Measurements from ENCODE around the gene POLR2E. TPM values are rescaled to one million over a fixed set of nuclear protein-coding genes. Genes with fewer than 3 reads are reported as not detected.

Gene POLR2E
- total RNA-seq, 1 donor from 2014 or later = 272 TPM

DNA sequence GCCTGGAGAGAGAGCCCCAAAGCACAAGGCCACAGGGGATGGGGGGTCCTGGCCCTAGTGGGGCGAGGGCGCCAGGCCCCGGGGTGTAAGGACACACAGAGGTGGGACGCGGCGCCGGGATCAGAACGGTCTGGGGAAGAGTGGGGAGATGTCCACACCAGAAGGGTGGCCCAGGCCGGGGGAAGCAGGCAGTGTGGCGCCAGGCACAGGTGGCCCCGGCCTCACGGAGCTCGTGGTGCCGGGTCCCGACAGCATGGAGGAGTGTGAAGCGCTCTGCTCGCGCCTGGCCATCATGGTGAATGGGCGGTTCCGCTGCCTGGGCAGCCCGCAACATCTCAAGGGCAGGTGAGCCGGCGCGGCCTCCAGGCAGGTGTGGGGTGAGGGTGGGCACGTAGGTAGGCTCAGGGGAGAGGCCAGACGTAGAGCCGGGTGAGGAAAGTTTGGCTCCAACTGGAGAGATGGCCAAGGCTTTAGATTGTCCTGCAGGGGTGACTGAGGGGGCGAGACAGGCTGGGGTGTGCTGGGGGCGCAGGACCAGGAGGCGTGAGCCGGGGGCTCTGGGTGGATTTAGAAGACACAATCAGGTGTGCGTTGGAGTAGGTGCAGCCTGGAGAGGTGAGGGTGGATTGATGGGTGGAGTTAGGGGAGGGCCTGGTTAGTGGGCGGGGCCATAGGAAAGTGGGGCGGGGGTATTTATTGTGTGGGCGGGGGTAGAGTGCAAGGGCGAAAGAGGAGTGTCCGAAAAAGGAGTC is 31.1 kb downstream of the POLR2E start:
- DNase-seq (ENCODE audit: low spot score) = no peak
- H3K27ac Mint-ChIP-seq = no peak overlapping the region

DNA sequence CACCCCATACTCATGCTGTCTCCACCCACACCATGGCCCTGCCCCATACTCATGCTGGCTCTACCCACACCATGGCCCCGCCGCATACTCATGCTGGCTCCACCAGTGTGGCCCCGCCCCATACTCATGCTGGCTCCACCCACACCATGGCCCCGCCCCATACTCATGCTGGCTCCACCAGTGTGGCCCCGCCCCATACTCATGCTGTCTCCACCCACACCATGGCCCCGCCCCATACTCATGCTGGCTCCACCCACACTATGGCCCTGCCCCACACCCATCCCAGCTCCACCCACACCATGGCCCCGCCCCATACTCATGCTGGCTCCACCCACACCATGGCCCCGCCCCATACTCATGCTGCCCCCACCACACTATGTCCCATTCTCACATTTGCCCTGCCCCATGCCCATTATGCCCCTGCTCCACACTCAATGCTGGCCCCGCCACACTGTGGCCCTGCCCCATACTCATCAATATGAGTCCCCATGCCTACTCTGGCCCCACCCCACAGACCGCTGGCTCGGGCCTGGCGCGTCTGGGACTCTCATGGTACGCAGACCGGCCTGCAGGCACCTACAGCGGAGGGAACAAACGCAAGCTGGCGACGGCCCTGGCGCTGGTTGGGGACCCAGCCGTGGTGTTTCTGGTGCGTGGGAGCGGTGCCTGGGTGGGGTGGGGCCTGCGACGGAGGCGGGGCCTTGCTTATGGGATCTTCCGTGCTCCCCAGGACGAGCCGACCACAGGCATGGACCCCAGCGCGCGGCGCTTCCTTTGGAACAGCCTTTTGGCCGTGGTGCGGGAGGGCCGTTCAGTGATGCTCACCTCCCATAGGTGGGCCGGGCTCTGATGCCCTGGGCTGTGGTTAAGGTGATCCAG is 31.9 kb downstream of the POLR2E start:
- peaks cover 3% of the 10 kb centered on the region for H3K36me3 Mint-ChIP-seq (ENCODE audit: low read depth)
- no peak overlapping the region for H3K4me3 Mint-ChIP-seq (ENCODE audit: low read depth)
- no peaks in the 10 kb centered on the region for H3K9me3 Mint-ChIP-seq
- peak; percentile 68 for DNase-seq (ENCODE audit: low spot score)
- H3K27me3 Mint-ChIP-seq (ENCODE audit: low read depth) = no peaks in the 10 kb centered on the region
- H3K4me1 Mint-ChIP-seq (ENCODE audit: low read depth) = peaks cover 11% of the 10 kb centered on the region
- intact Hi-C loops (cut with micrococcal nuclease) = no loop called here
- H3K27ac Mint-ChIP-seq = no peak overlapping the region

More for the DNA sequence above, 31.1 kb downstream of the POLR2E start:
- no peak overlapping the region for H3K4me3 Mint-ChIP-seq (ENCODE audit: low read depth)
- intact Hi-C loops (cut with micrococcal nuclease) = no loop called here
- peaks cover 10% of the 10 kb centered on the region for H3K36me3 Mint-ChIP-seq (ENCODE audit: low read depth)
- no peaks in the 10 kb centered on the region for H3K27me3 Mint-ChIP-seq (ENCODE audit: low read depth)
- H3K9me3 Mint-ChIP-seq = no peaks in the 10 kb centered on the region
- peaks cover 15% of the 10 kb centered on the region for H3K4me1 Mint-ChIP-seq (ENCODE audit: low read depth)

DNA sequence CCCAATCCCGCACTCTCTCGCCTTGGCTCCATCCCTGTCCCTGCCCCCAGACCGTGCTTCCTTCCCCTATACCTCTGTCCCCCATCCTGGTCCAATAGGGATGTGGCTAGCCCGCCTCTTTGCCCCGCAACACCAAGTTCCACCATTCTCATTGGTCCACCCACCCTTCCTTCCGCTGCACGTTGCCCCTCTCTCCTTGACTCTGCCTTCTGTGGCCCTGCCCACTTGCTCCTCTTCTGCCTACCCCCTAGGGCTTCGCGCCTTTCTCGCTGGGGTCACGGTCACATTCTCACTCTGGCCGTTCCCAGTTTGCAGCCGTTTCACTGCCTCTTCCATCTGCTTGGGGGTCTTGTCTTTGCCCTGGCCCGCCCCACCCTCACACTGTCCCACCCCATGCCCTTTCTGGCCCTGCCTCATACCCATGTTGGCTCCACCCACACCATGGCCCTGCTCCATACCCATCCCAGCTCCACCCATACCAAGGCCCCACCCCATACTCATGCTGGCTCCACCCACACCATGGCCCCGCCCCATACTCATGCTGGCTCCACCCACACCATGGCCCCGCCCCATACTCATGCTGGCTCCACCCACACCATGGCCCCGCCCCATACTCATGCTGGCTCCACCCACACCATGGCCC is 32.7 kb downstream of the POLR2E start:
- peaks cover 5% of the 10 kb centered on the region for H3K36me3 Mint-ChIP-seq (ENCODE audit: low read depth)
- no peaks in the 10 kb centered on the region for H3K9me3 Mint-ChIP-seq
- H3K4me3 Mint-ChIP-seq (ENCODE audit: low read depth) = no peak overlapping the region
- H3K4me1 Mint-ChIP-seq (ENCODE audit: low read depth) = peaks cover 16% of the 10 kb centered on the region
- H3K27ac Mint-ChIP-seq = no peak overlapping the region
- no peaks in the 10 kb centered on the region for H3K27me3 Mint-ChIP-seq (ENCODE audit: low read depth)
- DNase-seq (ENCODE audit: low spot score) = no peak
- intact Hi-C loops (cut with micrococcal nuclease) = no loop called here

DNA sequence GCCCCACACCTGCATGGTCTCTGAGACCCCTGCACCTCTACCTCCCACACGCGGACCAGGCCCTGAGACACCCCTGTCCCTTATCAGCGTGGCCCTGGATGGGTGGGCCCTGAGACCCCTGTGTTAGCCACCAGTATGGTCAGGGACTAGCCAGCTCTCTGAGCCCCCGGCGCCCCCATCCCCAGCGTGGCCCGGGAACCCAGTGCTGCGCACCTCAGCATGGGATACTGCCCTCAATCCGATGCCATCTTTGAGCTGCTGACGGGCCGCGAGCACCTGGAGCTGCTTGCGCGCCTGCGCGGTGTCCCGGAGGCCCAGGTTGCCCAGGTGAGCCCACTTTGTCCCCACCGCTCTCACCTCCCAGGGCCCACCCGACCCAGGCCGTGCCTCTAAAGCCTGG is 33.2 kb downstream of the POLR2E start:
- DNase-seq (ENCODE audit: low spot score) = no peak
- intact Hi-C loops (cut with micrococcal nuclease) = no loop called here
- peaks cover 20% of the 10 kb centered on the region for H3K4me1 Mint-ChIP-seq (ENCODE audit: low read depth)

DNA sequence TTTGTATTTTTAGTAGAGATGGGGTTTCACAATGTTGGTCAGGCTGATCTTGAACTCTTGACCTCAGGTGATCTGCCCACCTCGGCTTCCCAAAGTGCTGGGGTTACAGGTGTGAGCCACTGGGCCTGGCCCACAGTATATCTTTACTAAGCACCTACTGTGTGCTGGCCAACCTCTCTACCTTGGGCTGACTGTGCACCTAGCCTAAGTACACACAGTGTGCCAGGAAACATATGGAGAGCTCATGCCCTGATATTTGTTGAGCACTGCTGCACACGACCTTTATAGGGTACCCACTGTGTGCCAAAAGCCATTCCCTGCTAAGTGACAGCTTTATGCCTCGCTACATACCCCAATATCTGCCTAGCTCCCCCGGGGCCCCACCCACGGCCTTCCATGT is 34.5 kb downstream of the POLR2E start:
- H3K27me3 Mint-ChIP-seq (ENCODE audit: low read depth) = no peaks in the 10 kb centered on the region
- no peak for DNase-seq (ENCODE audit: low spot score)
- intact Hi-C loops (cut with micrococcal nuclease) = no loop called here

More for the DNA sequence above, 33.2 kb downstream of the POLR2E start:
- Mint-ChIP-seq H3K9me3 (no peaks in the 10 kb centered on the region), H3K36me3 (ENCODE audit: low read depth) (peaks cover 8% of the 10 kb centered on the region), H3K4me3 (ENCODE audit: low read depth) (no peak overlapping the region), H3K27ac (no peak overlapping the region), H3K27me3 (ENCODE audit: low read depth) (no peaks in the 10 kb centered on the region)

DNA sequence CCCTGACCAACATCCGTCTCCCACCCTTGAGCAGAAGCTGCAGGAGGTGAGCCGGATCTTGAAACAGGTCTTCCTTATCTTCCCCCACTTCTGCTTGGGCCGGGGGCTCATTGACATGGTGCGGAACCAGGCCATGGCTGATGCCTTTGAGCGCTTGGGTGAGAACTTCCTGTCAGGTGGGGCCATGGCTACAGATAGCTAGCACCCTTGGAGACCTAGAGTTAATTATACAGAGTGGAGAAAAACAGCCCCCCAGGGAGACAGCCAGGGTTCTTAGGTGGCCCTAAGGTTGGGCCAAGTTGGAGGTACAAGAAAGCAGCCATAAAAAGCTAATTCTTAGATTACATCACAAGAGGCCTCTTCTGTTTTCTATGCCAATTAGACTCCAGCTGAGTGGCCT is 37.1 kb downstream of the POLR2E start:
- Mint-ChIP-seq H3K36me3 (ENCODE audit: low read depth) (peaks cover 16% of the 10 kb centered on the region), H3K4me1 (ENCODE audit: low read depth) (peaks cover 9% of the 10 kb centered on the region), H3K9me3 (no peaks in the 10 kb centered on the region), H3K4me3 (ENCODE audit: low read depth) (no peak overlapping the region), H3K27ac (no peak overlapping the region), H3K27me3 (ENCODE audit: low read depth) (no peaks in the 10 kb centered on the region)
- DNase-seq (ENCODE audit: low spot score) = no peak
- intact Hi-C loops (cut with micrococcal nuclease) = no loop called here

More for the DNA sequence above, 34.5 kb downstream of the POLR2E start:
- peaks cover 16% of the 10 kb centered on the region for H3K36me3 Mint-ChIP-seq (ENCODE audit: low read depth)
- H3K4me1 Mint-ChIP-seq (ENCODE audit: low read depth) = peaks cover 20% of the 10 kb centered on the region
- no peaks in the 10 kb centered on the region for H3K9me3 Mint-ChIP-seq
- no peak overlapping the region for H3K27ac Mint-ChIP-seq
- H3K4me3 Mint-ChIP-seq (ENCODE audit: low read depth) = no peak overlapping the region

DNA sequence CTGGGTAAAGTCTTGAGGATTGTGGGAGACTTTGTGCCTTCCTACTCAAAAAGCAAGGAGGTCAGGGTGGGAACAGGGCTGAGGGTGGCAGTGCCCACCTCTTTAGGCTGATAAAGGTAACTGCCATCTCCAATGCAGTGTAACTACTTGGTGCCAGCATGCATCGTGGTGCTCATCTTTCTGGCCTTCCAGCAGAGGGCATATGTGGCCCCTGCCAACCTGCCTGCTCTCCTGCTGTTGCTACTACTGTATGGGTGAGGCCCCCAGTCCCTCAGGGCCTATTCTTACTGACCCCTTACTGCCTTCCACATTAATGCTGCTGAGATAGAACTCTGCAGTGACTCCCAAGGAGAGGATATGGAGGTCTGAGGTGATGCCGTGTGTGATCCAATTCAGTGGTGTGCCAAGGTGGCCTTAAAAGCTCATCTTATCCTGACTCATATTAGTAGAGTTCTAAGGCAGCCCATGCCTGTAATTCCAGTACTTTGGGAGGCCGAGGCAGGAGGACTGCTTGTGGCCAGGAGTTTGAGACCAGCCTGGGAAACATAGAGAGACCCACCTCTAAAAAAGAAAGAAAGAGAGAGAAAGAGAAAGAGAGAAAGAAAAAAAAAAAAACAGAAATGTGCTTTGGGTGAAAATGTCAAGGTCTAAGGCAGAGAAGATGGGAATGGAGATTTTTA is 37.9 kb downstream of the POLR2E start:
- intact Hi-C loops (cut with micrococcal nuclease) = no loop called here
- H3K4me3 Mint-ChIP-seq (ENCODE audit: low read depth) = no peak overlapping the region
- peaks cover 16% of the 10 kb centered on the region for H3K36me3 Mint-ChIP-seq (ENCODE audit: low read depth)
- no peaks in the 10 kb centered on the region for H3K27me3 Mint-ChIP-seq (ENCODE audit: low read depth)
- peak overlapping the region; percentile 60 for H3K27ac Mint-ChIP-seq
- H3K4me1 Mint-ChIP-seq (ENCODE audit: low read depth) = peaks cover 9% of the 10 kb centered on the region
- DNase-seq (ENCODE audit: low spot score) = no peak
- H3K9me3 Mint-ChIP-seq = no peaks in the 10 kb centered on the region

DNA sequence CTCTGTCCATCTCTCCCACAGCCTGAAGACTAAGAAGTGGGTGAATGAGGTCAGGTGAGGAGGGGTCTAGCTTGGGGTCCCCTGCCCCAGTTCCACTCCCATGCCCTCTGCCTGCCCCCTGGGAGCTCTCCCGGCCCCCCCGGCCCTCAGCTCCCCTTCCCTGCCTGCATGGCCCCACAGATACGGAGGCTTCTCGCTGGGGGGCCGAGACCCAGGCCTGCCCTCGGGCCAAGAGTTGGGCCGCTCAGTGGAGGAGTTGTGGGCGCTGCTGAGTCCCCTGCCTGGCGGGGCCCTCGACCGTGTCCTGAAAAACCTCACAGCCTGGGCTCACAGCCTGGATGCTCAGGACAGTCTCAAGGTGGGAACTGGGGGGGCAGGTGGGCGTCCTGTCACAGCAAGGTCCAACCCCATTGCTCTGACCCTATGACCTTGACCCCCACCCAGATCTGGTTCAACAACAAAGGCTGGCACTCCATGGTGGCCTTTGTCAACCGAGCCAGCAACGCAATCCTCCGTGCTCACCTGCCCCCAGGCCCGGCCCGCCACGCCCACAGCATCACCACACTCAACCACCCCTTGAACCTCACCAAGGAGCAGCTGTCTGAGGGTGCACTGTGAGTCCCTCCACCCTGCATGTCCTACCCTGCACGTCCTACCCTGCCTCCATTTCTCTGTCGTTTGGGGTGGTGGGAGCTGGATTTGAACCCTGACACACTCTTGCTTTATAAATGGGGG is 39.1 kb downstream of the POLR2E start:
- peaks cover 9% of the 10 kb centered on the region for H3K4me1 Mint-ChIP-seq (ENCODE audit: low read depth)
- DNase-seq (ENCODE audit: low spot score) = no peak
- H3K4me3 Mint-ChIP-seq (ENCODE audit: low read depth) = no peak overlapping the region
- no peaks in the 10 kb centered on the region for H3K9me3 Mint-ChIP-seq
- no peak overlapping the region for H3K27ac Mint-ChIP-seq
- H3K27me3 Mint-ChIP-seq (ENCODE audit: low read depth) = no peaks in the 10 kb centered on the region
- intact Hi-C loops (cut with micrococcal nuclease) = no loop called here
- H3K36me3 Mint-ChIP-seq (ENCODE audit: low read depth) = peaks cover 19% of the 10 kb centered on the region

DNA sequence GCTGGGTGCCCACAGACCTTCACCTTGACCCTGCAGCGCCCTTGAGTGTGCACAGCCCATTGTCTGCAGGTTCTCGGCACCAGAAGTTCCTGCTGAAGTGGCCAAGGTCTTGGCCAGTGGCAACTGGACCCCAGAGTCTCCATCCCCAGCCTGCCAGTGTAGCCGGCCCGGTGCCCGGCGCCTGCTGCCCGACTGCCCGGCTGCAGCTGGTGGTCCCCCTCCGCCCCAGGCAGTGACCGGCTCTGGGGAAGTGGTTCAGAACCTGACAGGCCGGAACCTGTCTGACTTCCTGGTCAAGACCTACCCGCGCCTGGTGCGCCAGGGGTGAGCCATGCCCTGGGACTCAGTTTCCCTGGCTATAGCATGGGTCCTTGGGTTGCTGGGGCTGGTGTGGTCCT is 40.1 kb downstream of the POLR2E start:
- H3K36me3 Mint-ChIP-seq (ENCODE audit: low read depth) = peaks cover 19% of the 10 kb centered on the region
- no peak for DNase-seq (ENCODE audit: low spot score)
- no peaks in the 10 kb centered on the region for H3K9me3 Mint-ChIP-seq
- peaks cover 9% of the 10 kb centered on the region for H3K4me1 Mint-ChIP-seq (ENCODE audit: low read depth)
- H3K4me3 Mint-ChIP-seq (ENCODE audit: low read depth) = no peak overlapping the region
- H3K27ac Mint-ChIP-seq = no peak overlapping the region
- H3K27me3 Mint-ChIP-seq (ENCODE audit: low read depth) = no peaks in the 10 kb centered on the region
- intact Hi-C loops (cut with micrococcal nuclease) = no loop called here

DNA sequence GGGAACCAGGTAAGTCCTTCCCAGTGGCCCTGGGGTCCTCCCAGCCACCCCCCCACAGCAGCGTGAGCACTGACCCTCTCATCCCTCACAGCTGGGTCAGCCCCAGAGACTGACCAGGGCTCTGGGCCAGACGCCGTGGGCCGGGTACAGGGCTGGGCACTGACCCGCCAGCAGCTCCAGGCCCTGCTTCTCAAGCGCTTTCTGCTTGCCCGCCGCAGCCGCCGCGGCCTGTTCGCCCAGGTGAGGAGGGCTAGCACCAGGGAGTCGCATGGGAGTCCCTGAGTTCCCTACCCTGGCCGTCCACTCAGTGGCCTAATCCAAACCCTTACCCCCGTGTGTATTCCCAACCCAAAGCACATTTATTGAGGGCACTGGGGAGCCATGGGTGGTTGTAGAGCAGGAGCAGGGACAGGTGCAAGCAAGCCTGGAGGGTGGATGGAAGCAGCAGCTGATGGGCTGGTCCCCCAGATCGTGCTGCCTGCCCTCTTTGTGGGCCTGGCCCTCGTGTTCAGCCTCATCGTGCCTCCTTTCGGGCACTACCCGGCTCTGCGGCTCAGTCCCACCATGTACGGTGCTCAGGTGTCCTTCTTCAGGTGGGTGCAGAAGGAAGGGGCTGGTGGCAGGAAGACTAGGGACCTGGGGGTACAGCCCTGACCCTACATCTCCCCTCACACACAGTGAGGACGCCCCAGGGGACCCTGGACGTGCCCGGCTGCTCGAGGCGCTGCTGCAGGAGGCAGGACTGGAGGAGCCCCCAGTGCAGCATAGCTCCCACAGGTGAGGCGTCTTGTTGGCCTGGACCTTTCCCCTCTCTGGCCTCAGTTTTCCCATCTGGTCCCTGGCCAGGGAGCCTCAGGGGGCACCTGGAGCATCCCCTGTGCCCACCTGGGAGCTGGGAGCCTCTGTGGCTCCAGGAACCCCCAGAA is 40.8 kb downstream of the POLR2E start:
- Mint-ChIP-seq H3K4me1 (ENCODE audit: low read depth) (peaks cover 9% of the 10 kb centered on the region), H3K4me3 (ENCODE audit: low read depth) (no peak overlapping the region), H3K9me3 (no peaks in the 10 kb centered on the region), H3K36me3 (ENCODE audit: low read depth) (peaks cover 19% of the 10 kb centered on the region), H3K27me3 (ENCODE audit: low read depth) (no peaks in the 10 kb centered on the region), H3K27ac (no peak overlapping the region)
- DNase-seq (ENCODE audit: low spot score) = no peak
- intact Hi-C loops (cut with micrococcal nuclease) = no loop called here
